ENCODE data around the gene FAM120AOS.
"Not testable (repeated sequence)": the region's sequence is repeated elsewhere in the genome, so short reads cannot be mapped to it uniquely, and the experiment has no call there.

Gene FAM120AOS

GRCh38 chr9:93451849-93452709 lies 1.3 kb downstream of the FAM120AOS start:
- in situ Hi-C loops (cut with HindIII; ENCODE audit: low sequenced_read_pairs): no loop called here

GRCh38 chr9:93450945-93451815 lies 2.2 kb downstream of the FAM120AOS start, which contains the start of gene FAM120A:
Gene FAM120A, plus strand, starts transcription at chr9:93451685. Its CDS starts 231 bp downstream, at chr9:93451916.
- in situ Hi-C loops (cut with HindIII; ENCODE audit: low sequenced_read_pairs): no loop called here
- peak within 1 kb of the TSS; percentile 70 for H3K4me3 ChIP-seq (ENCODE audit: low read depth, low read length)
- DNase-seq (ENCODE audit: low read depth, low spot score): peak; percentile 72
- no peak for TF ChIP-seq CTCF (IDR thresholded peaks at IDR 0.05; ENCODE audit: low read depth, low read length)

More at GRCh38 chr9:93451849-93452709, 1.3 kb downstream of the FAM120AOS start:
- peak; percentile 37 for DNase-seq (ENCODE audit: low read depth, low spot score)
- peak overlapping the region; percentile 70 for H3K4me3 ChIP-seq (ENCODE audit: low read depth, low read length)
- TF ChIP-seq CTCF (IDR thresholded peaks at IDR 0.05; ENCODE audit: low read depth, low read length): peak; percentile 12

- in situ Hi-C loops (cut with HindIII; ENCODE audit: low sequenced_read_pairs): no loop called here
- no peak for DNase-seq (ENCODE audit: low read depth, low spot score)
- H3K4me3 ChIP-seq (ENCODE audit: low read depth, low read length): no peak overlapping the region
- TF ChIP-seq CTCF (IDR thresholded peaks at IDR 0.05; ENCODE audit: low read depth, low read length): no peak
Observed at GRCh38 chr9:93447655-93448054, 5.7 kb downstream of the FAM120AOS start.

GRCh38 chr9:93446073-93446472 lies 7.3 kb downstream of the FAM120AOS start:
- H3K4me3 ChIP-seq (ENCODE audit: low read depth, low read length): no peak overlapping the region
- in situ Hi-C loops (cut with HindIII; ENCODE audit: low sequenced_read_pairs): no loop called here
- TF ChIP-seq CTCF (IDR thresholded peaks at IDR 0.05; ENCODE audit: low read depth, low read length): no peak
- DNase-seq (ENCODE audit: low read depth, low spot score): no peak

- in situ Hi-C loops (cut with HindIII; ENCODE audit: low sequenced_read_pairs): no loop called here
- no peak overlapping the region for H3K4me3 ChIP-seq (ENCODE audit: low read depth, low read length)
- no peak for TF ChIP-seq CTCF (IDR thresholded peaks at IDR 0.05; ENCODE audit: low read depth, low read length)
- DNase-seq (ENCODE audit: low read depth, low spot score): no peak
Observed at GRCh38 chr9:93440896-93441580, 12.3 kb downstream of the FAM120AOS start.

- DNase-seq (ENCODE audit: low read depth, low spot score); in situ Hi-C loops (cut with HindIII; ENCODE audit: low sequenced_read_pairs); H3K4me3 ChIP-seq (ENCODE audit: low read depth, low read length): not testable (repeated sequence)
Observed at GRCh38 chr9:93439301-93439700, 14.1 kb downstream of the FAM120AOS start.

Data from astrocyte of the spinal cord (primary cell).